ENCODE measurements around the gene WLS.

Gene WLS

DNA sequence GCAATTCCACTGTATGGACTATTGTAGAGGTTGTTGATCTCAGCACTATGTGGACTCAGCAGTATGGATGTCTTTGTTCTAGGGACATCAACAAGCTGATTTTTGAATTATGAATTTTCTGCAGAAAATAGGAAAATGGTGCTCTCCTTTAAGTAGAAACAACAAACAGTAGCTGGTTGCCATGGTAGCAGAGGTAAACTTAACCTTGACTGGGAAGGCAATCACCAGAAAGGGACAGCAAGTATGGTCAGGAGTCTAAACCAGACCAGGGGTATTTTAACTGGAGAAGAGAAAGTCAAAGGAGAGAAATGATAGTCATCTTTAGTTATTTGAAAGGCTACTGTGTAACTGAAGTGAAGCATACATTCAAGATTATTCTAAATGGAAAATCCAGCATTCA, 22.3 kb downstream of the WLS start:
- TF ChIP-seq, protein P1, sequence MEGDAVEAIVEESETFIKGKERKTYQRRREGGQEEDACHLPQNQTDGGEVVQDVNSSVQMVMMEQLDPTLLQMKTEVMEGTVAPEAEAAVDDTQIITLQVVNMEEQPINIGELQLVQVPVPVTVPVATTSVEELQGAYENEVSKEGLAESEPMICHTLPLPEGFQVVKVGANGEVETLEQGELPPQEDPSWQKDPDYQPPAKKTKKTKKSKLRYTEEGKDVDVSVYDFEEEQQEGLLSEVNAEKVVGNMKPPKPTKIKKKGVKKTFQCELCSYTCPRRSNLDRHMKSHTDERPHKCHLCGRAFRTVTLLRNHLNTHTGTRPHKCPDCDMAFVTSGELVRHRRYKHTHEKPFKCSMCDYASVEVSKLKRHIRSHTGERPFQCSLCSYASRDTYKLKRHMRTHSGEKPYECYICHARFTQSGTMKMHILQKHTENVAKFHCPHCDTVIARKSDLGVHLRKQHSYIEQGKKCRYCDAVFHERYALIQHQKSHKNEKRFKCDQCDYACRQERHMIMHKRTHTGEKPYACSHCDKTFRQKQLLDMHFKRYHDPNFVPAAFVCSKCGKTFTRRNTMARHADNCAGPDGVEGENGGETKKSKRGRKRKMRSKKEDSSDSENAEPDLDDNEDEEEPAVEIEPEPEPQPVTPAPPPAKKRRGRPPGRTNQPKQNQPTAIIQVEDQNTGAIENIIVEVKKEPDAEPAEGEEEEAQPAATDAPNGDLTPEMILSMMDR (conservative IDR thresholded peaks at IDR 0.05; ENCODE audit: low read length), result no peak
- no peak overlapping the region for H3K4me3 ChIP-seq (ENCODE audit: low read length)
- no peak for DNase-seq (ENCODE audit: low read depth)

DNA sequence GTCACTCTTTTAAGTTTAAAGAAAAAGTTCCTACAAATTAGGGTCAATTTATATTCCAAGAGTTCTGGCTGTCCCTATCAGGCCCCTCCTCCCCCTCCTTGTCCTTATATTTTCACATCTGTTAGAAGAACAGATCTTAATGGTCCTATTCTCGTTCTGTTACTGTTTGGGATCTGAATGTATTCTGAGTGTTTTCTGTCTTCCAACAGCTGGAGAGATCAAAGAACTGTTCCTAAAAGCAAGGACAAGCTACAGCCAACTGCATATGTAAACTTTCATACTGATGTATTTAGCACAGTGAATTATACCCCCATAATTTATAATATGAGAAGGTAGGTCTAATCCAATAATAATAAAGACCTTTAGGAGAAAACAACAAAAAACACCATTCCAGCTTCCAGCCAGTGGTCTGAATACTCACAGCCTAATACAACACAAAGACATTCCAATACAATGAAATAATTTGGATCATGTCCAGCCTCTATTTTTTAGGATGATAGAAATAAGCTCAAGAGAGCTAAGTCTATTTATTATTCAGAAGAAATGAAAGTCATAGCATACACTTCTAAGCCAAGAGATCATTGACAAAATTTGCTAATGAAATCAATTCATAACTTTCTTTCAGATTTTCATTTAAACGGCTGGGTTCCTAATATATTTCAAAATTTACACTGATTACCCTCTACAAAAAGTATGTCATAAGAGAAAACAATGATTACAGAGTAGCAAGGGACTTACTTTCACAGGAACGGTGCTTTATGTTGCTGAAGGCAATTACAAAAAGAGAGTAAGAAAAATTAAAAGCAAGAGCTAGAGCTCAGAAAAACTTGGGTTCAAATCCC, 25.3 kb downstream of the WLS start:
- TF ChIP-seq, protein P1 (conservative IDR thresholded peaks at IDR 0.05; ENCODE audit: low read length), result no peak
- no peak overlapping the region for H3K4me3 ChIP-seq (ENCODE audit: low read length)
- DNase-seq (ENCODE audit: low read depth), result peak; percentile 58

DNA sequence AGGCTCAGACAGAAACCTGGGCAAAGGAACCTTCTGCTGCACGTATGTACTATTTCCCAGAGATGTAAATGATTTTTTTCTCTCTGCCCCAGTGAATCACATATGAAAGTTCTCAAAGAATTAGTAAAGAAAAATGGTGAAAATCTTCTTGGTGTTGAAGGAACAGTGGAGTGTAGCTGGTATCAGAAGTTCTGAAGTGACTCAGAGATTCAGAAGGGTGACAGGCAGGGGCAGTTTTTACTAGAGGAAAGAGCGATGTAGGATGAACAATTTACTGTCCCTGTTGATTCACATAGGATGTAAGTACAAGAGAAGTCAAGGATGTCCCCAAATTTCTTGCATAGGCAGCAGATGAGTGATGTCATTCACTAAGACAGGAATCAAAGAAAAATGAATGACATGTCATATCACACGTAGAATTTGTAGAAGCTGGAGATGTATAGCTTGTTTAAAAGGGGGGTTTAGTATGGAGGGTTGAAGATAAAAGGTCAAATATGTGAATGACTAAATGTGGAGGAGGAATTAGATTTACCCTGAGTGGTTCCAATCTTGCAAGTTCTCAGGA, 26.4 kb downstream of the WLS start:
- DNase-seq (ENCODE audit: low read depth), result no peak
- no peak overlapping the region for H3K4me3 ChIP-seq (ENCODE audit: low read length)
- TF ChIP-seq, protein P1 (conservative IDR thresholded peaks at IDR 0.05; ENCODE audit: low read length), result no peak

DNA sequence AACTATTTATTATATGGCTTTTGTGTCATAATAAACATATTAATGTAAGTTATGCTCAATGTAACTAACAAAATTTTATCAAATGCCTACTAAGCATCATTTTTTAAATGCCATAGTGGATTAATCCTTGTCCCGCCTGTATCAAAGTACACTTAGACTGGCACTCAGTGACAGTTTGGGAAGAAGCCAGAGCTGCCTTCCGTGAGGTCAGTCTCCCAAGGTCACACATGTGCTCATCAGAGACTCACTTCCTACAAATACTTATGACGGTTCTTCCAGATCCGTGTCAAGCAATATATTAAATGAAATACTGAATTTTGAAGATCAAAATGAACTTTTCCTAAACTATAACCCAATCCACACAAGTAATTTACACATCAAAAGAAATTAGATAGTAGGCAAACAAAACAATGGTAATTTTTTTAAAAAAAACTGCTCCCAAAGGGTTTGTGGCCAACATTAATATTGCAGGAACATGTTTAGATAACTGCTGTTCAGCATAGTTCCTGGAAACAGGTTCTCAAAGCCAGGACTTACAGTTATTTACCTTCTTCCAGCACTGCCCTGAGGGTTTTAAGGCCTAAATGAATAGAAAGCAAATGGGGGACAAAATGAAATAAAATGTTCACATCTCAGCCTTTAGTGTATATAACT, 27.2 kb downstream of the WLS start:
- DNase-seq (ENCODE audit: low read depth), result no peak
- no peak overlapping the region for H3K4me3 ChIP-seq (ENCODE audit: low read length)
- TF ChIP-seq, protein P1 (conservative IDR thresholded peaks at IDR 0.05; ENCODE audit: low read length), result no peak

DNA sequence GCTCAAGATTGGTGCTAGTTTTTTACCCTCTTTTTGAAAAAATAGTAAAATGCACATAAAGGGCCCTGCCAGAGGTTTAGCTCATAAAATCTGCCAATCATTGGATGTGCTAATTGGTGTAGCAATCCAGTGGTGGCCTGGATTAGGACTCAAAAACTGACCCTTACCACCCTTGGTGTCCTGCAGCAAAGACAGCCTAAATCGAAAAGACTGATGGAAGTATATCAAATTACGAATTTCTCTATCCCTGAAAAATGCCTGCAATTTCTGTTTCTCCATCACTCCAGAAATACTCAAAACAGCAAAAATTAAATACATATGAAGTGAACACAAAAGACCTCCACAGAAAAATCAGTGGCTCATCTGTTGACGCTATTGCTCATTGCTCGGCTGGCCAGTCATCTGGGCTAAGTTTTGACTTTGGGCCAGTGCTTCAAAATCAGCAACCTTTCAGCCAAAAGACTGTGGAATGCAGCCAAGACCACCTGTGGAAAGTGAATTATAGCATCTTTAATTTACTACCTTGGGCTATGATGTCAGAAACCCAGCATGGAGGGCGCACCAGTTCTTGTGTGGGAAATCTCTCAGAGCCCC, 30.0 kb downstream of the WLS start:
- TF ChIP-seq, protein P1 (conservative IDR thresholded peaks at IDR 0.05; ENCODE audit: low read length), result no peak
- DNase-seq (ENCODE audit: low read depth), result peak; percentile 65
- H3K4me3 ChIP-seq (ENCODE audit: low read length), result no peak overlapping the region

DNA sequence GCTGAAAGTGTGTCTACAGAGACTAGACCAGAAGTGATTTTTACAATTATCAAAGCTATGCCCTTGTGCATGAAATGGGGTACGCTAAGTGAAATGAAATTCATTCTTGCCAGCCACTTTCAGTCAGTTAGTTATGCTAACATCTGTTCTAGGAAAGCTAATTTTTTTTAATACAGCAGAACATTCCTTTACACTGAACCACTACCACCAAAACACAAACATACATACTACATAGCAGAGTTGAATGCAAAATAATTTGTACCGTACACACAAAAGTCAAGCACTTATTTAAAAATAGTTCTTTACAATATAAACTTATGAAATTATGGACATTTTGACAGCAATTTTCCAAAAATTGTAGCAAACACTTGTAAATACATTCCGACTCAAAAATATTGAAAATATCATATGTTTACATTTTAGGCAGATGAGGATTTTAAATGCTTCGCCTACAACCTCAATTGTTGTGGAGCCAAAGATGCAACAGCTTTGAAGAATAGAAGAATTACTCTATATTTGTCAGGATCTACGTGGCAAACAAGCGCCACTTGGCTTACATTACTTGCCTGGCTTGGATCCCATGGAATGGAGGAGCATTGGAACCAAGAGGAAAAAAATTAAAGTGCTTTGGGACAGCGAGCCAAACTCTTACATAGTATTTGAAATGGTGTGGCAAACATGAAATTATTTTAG, 30.6 kb downstream of the WLS start:
- TF ChIP-seq, protein P1 (conservative IDR thresholded peaks at IDR 0.05; ENCODE audit: low read length), result no peak
- no peak overlapping the region for H3K4me3 ChIP-seq (ENCODE audit: low read length)
- peak; percentile 50 for DNase-seq (ENCODE audit: low read depth)

Data from AG10803 (cell line).